NCI-H1417 (cell line): Measurements from ENCODE around the gene TYW3.

Source experiments
- DNase-seq, 3 experiments: peaks; one replicate each; lab custom pipeline; 2025; lab: John Stamatoyannopoulos, UW

Gene TYW3, protein sequence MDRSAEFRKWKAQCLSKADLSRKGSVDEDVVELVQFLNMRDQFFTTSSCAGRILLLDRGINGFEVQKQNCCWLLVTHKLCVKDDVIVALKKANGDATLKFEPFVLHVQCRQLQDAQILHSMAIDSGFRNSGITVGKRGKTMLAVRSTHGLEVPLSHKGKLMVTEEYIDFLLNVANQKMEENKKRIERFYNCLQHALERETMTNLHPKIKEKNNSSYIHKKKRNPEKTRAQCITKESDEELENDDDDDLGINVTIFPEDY

DNA sequence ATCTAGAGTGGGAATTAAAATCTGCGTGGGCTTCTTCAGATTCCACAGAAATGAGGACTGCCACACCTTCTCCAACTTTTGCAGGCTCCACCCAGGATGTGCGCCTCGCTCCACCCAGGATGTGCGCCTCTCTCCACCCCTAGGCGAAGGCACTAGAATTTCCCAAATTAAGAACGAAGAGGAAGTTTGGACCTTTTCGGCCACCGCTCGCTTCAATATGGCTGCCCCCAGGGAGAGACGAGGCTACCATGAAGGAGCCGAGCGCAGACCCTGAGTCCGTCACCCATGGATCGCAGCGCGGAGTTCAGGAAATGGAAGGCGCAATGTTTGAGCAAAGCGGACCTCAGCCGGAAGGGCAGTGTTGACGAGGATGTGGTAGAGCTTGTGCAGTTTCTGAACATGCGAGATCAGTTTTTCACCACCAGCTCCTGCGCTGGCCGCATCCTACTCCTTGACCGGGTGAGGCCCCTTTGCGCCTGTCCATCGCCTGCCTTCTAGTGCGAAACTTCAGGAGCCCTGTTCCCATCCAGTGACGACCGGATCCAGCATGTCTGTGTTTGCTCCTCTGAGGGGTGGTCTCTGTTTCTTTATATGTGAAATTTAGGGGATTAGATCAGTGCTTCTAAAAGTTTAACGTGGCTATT is at the start of gene TYW3, which contains the start of gene CRYZ:
TSS of gene TYW3 (plus strand) at position 193 of the 644 bp plus-strand sequence. CDS start at position 286, 93 bp downstream.
TSS of gene CRYZ (minus strand) at position 91 of the 644 bp plus-strand sequence. CDS start 8,229 bp downstream, outside the sequence.
- DNase-seq: peak; percentile 92 to 96 (median 92)

DNA sequence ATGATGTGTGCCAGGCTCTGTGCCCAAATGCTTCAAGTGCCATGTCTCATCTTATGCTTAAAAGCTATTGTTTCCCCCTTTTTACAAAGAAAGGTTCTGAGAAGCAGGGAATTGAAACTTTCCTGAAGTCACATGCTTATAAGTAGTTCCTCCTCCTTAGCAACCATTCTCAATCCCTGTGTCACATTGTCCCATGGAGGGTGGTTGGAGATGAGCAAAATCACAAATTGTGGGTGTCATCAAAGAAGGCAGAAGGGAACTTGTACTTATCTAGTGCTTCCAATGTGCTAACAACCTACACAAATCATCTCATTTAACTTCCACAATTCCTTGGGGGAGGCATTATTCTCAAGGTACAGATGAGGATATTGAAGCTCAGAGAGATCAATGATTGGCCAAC is 49.3 kb upstream of the TYW3 start:
- DNase-seq: no peak

DNA sequence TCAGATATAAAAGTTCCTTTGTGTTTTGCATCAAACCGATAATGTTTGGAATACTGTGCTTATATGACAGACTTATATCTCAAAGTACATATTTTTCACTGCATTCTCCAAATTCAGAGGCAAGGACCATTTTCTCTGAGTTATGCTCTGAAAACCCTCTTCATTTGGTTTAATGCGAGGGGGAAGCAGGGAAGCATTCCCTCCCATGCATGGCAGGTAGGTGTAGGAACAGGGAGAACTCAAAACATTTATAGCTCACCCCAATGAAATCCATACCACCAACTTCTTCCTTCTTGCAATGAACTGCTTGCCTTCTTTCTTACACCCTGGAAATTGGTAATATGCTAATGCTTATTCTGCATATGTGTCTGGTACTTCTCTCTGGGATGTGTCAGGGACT is 48.7 kb upstream of the TYW3 start:
- DNase-seq: no peak

DNA sequence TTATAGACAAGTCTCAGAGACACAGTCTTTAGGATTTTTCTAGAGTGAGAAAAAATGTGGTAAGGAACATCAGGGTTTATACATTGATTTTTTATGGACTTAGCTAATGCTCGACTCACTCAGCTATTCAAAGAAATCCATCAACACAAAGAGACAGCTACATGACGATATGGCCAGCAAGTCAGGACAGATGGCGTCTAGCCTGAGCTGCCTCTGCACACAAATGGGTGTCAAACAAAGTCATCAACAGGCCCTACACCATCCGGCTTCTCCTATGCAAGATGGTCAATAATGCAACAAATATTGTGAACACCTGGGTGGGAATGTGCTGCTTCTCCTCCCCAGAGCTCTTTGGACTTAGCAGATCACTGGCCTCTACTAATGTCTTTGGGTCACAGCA is 46.0 kb upstream of the TYW3 start:
- peak in 1 of 3 experiments; percentile 66 for DNase-seq

DNA sequence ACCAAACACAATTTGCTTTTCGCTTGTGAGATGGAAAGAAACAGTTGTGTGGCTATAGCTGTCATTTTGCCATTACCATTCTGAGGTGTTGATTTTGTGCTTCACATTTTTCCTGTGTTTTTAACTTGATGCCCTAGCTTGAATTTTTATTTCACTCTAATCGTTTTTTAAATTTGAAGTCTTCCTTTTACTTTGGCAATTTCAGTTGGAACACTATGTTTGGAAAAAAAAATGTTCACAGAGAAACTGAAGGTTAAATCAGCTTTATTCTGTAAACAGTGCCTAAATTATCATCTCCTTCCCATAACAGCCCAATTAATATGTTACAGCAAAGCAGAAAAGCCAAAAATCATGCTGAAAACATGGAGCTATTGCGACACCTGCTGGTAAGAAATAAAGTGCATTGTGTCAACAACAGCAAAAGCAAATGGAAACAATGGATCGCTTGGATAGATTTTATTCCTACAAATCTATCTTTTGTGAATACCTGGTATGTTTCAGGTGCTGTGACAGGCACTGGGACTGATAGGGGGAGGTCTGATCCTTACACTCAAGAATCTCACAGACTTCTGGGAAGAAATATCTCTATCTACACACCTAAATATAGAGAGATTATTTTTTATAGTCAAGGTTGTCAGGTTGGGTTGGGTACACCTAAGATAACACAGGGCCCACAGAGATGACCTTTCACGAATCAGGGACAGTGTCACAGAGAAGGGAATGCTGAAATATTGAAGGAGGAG is 43.2 kb upstream of the TYW3 start:
- peak; percentile 67 to 93 (median 84) for DNase-seq

DNA sequence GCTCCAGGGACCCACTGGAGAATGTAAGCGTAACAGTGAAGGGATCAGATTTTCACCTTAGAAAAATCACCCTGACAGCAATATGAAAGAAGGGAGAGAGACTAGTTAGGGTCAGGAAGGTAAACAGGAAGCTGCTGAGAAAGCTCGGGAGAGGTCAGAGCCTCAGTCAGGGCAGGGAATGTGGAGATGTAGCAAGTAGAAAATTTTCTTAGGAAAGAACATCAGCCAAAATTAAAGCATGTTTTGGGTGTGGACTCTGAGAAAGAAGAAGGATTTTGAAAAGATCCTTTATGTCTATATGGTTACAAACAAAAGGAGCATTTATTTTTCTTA is 42.6 kb upstream of the TYW3 start:
- DNase-seq: peak; percentile 9 to 80 (median 67)

DNA sequence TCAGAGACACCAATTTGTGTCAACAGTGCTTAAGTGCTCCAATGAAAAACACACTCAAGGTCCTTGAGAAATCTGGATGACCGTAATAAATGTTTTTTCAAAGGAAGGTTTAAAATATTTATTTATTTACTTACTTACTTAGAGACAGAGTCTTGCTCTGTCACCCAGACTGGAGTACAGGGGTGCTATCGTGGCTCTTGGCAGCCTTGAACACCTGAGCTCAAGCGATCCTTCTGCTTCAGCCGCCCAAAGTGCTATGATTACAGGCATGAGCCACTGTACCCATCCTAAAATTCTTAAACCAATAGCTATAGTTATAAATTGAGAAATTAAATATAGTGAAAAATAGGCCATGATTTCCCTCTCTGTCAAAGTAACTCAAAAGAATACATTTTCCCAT is 42.0 kb upstream of the TYW3 start:
- DNase-seq: peak; percentile 12 to 80 (median 59)

DNA sequence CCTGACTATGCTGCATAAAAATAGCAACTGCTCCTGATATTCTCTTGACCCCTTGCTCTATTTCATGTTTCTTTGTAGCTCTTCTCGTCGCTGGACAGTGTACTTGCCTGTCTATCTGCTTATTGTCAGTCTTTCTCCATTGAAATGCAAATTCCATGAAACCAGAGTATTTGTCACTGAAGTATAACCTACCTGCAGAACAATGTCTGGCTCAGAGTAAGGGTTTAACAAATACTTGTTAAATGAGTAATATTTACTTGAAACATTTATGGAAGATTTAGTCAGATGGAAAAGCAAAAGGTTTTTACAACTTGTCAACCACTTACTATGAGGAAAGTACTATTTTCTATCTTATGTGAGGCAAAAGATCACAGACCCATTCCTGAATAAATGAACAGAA is 39.5 kb upstream of the TYW3 start:
- DNase-seq: peak in 1 of 3 experiments; percentile 4

DNA sequence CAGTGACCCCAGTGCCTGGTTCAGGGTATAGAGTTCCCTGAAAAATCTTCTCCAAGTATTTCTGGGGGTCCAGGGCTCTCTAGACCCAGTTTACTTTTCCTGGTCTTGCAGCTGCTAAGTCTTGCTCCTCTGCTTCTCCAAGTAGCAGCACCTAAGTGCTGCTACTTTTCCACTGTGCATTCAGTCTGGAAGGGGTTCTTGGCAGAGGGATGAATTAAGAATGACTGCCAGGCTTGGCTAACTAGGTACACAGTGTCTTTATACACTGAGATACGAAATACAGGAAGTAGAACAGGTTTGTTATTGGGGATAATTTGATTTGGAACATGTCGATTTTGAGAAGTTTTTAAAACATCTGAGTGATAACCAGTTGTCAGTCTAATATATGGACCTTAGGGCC is 35.1 kb upstream of the TYW3 start:
- no peak for DNase-seq

DNA sequence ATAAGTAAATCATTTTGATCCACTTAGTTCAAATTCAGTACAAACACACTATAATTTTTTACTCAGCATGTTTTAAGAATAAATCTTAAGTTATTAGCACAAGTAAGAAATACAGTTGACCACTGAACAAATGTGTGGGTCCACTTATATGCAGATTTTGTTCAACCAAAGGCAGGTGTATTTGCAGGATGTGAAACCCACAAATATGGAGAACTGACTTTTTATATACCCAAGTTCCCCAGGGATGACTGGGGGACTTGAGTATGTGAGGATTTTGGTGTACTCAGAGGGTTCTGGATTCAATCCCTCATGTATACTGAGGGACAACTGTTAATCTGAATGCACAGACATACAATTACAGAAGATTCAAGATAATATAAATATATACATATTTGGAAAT is 33.6 kb upstream of the TYW3 start:
- no peak for DNase-seq

DNA sequence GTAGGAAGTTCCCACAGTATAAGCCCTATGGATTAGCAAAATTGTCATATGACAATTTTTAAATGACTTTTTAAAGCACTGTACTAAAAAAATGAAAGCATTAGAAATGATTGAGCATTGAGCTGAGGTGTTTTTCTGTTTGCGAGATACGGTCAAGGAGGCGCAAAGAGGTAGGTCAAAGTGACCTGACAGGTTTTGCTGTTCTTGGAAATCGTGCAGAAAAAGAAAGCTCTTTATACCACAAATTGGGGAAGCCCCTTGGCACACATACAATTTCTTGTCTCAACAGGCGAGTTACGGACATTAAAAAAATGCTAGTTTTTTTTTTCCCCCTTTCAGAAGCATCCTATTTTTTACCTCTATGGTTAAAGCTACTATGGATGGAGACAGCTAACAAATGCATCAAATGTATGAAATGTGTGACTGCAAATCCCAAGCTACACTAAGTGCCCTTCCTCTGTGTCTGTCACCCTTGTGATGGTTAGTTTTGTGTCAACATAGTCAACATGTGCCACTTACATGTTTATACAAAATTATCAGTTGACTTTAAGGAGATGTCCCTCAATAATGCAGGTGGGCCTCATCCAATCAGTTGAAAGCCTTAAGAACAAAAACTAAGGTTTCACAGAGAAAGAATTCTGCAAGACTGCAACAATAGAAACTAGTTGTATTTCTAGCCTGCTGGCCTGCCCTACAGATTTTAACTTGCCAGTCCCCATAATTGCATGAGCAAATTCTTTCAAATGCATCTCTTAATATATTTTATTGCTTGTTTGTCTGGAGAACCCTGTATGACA is 29.4 kb upstream of the TYW3 start:
- DNase-seq: no peak

DNA sequence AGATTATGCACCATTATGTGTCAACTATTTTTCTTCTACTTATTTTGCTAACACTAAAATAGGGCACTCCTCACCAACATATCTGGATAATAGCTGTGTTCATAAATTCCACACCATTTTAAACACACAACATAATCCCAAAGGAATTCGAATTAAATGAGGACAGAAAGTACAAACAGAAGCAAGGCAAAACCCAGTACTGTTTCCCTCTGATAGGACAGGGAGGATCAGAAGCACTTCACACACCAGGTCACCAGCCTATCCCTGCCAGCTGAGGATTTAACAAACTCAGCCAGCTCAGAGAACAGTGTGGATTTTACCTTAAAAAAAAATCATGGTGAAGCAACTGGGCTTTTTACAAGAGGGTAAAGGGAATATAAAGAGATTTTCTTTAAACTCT is 20.1 kb upstream of the TYW3 start:
- DNase-seq: peak in 1 of 3 experiments; percentile 41

DNA sequence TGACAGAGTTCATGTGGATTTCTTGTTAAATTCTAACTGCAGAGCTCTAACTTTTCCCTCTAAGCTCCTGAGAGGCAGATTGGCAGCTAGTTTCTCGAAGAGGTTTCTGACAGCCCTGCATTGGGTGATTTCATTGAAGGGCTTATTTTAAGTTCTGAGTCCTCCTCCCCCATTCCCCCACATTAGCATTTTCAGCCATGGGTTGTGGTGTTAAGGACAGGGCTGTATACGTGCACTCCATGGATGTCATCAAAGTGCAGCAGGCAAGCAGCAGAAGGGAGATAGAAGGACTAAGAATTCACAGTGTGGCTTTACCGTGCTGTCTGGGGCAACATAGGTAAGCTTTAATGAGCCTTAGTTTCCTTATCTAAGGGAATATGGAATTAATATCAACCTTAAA is 19.1 kb upstream of the TYW3 start:
- DNase-seq: no peak

DNA sequence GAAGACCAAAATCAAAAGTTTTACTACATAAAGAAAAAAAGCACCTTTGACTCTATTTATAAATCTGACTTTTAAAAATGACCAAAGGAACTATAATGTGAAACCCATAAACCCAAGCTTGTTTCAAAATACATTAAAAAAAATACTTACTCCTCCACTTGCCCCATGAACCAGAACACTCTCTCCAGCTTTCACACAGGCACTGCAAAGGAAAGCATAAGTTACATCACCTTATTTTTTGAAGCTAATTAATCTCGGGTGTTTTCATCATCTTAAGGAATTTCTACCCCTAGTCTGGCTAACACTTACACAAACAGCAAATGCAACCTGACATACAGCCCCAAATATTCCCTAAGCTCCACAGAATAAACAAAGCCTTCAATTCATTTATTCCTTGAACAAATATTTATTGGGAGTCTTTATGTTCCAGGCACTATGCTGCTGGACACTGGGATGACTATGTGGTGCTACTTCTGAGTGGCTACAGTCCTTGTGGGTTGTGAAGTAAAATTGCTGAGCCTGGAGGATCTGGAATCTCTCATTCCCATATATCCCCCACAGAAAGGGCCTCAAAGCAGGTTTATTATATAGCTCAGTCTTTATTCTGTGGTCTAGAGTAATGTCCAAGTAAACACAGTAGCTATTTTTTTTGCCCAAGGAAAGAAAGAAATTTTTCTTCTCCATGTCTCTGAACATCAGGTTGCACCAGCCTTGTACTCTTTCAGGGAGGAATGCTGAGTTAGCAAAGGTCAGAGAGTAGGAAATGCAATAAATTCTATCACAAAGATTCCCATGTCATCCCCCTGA is 18.3 kb upstream of the TYW3 start:
- DNase-seq: no peak

DNA sequence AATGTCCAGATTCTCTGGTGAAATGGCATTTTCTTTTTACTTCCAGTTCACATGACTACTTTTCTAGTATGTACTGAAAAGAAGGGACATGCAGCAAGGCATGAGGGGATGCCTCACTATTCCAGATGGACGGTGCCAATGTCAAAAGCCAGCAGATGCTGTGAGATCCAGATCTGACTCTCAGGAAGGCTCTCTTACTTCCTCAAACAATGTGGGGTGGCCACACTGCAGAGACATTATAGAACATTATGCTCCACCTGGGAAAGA is 17.8 kb upstream of the TYW3 start:
- DNase-seq: no peak

DNA sequence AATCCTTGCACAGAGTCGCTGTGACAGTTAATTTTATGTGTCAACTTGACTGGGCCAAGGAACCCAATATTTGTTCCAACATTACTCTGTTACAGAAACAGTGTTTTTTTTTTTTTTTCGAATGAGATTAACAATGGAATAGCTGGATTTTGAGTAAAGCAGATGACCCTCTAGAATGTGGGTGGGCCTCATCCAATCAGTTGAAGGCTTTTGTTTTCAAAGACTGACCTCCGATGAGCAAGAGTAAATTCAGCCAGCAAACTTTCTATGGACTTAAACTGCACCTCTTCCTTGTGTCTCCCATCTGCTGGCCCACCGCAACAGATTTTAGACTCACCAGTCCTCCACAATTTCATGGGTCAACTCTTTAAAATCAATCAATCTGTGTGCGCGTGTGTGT is 17.1 kb upstream of the TYW3 start:
- no peak for DNase-seq

DNA sequence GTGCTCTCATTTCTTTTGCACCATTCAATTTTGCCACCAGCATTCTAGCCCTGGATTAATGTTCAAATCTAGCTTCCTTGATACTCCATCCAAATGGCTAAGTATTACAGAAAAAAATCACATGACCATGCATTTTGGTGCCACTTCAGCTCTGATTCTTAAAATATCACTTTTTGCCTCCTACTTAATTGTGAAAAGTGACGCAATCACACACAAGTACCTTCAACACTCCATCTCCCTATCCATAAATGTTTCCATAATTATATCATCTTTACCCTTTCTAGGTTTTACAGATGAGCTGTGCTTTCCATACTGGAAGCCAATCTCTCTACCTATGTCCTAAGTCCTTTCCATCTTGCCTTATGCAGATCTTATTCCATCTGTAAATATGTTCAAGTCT is 16.1 kb upstream of the TYW3 start:
- no peak for DNase-seq

DNA sequence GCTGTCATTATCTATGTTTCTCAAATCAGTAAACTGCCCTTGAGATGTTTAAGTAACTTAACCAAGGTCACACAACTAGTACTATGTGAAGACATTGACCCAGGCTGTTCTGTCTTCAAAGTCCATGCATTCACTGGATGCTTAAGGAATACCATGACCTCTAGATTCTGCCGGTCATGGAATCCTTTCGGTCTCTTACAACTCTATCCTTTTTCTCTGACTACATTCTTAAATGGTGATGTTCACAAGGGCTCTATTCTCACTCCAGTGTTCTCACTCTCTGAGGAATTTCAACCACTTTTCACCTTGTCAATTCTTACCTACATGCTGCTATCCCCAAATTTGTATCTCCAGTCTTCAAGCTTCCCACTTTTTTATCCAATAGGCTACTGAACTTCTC is 15.3 kb upstream of the TYW3 start:
- DNase-seq: no peak

DNA sequence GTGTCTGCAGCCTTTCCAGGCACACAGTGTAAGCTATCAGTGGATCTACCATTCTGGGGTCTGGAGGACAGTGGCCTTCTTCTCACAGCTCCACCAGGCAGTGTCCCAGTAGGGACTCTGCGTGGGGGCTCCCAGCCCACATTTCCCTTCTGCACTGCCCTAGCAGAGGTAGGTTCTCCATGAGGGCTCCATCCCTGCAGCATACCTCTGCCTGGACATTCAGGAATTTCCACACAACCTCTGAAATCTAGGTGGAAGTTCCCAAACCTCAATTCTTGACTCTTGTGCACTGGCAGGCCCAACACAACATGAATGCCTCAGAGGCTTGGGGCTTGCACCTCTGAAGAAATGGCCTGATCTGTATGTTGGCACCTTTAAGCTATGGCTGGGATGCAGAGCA is 6.9 kb upstream of the TYW3 start:
- no peak for DNase-seq

DNA sequence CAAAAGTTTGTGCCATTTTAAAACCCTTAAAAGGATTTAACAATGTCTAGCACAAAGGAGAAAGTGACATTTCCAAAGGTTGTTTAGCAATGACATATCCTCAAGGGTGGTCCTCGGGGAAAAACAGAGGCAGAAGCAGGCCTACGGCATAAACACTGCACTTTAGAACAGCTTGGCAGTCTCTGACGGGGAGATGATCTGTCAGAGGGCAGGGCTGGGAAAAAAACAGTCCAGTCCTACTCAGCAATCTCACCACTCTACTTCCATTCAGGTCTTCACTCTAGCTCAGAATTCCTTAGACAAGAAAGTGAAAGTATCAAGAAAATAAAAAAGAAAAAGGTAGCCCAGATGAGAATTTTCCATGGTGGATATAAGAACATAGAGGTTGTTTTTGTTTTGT is 4.2 kb upstream of the TYW3 start:
- no peak for DNase-seq

DNA sequence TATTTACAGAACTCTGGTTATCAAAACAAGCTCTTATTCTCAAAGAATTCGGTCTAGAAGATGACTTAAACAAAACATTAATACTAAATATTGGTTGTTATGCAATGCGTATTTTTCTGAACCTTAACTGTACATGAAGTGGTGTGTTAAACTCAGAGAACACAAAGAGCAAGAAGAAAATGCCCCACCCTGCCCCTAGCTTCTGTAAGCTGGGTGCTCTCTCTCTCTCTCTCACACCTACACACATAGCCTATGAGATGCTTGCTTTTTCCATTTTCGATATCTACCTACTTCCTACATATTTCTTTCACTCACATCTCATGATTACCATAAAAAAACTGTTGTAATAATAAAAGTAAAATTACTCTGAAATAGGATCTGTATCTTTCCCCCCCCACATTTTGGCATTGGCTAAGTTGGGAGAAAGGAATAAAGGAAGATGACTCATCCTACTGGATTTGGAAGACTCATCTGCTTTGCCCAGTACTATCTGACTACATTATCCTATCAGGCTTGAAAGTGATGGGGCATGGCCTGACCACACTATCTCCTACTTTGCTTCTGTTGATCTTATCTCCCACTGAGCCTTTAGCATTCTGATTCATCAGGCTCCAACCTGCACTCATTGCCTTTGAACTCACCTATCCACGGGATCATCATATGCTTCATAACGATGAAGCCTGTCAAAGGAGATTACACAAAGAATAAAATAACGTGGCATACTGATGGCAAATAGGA is 3.0 kb upstream of the TYW3 start:
- DNase-seq: no peak
